HG03520 (cell line): ENCODE measurements around the gene HORMAD2.
"Not testable (repeated sequence)": the region's sequence is repeated elsewhere in the genome, so short reads cannot be mapped to it uniquely, and the experiment has no call there.

Experiments
- ATAC-seq: cut with Tn5 transposase; IDR thresholded peaks from one replicate; pipeline ENCODE4 v1.9.1; 2021; ENCODE audit warnings: mild to moderate bottlenecking, moderate library complexity; ENCODE audit not compliant: unreplicated experiment

The HORMAD2 gene

DNA sequence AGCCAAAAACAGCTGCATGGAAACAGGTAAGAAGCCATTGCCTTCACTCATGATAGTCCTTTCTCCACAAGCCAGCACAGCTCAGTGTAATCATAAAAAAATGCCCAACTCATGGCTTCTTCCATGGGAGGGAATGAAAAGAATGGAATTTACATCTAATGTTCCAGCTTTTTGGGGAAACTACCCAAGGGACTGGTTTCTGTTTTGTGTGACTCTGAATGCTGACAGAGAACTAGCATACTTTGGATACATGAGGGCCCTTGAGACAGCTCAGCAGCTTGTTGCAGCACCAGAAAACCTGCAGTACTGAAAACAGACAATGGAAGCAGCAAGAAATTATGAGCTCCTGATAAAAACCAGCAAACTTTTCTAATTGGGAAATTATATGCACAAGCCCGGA lies 24.2 kb upstream of the HORMAD2 start:
- ATAC-seq, result no peak

DNA sequence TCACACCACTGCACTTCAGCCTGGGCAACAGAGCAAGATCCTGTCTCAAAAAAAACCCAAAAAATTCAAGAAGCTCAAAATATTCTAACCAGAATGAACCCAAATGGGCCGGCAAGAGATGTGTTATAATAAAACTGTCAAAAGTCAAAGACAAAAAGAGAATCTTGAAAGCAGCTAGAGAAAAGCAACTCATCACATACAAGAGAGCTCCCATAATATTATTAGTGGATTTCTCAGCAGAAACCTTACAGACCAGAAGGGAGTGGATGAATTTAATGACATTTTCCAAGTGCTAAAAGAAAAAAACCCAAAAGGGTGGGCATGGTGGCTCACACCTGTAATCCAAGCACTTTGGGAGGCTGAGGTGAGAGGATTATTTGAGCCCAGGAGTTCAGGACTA lies 22.9 kb upstream of the HORMAD2 start:
- no peak for ATAC-seq

DNA sequence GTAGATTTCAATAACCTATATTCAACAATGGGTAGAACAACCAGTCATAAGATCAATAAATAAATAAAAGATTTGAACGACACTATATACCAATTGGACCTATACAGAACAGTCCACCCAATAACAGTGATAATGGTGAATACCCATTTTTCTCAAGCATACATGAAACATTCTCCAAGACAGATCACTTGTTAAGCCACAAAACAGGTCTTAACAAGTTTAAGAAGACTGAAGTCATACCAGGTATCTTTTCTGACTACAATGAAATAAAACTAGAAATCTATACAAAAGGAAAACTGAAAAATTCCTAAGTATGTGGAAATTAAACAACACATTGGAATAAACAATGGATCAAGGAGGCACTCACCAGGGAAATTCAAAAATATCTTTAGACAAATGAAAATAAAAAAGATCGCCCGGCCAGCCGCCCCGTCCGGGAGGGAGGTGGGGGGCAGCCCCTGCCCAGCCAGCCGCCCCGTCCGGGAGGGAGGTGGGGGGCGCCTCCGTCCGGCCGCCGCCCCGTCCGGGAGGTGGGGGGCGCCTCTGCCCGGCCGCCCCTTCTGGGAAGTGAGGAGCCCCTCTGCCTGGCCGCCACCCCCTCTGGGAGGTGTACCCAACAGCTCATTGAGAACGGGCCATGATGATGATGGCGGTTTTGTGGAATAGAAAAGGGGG lies 20.8 kb upstream of the HORMAD2 start:
- ATAC-seq, result not testable (repeated sequence)

DNA sequence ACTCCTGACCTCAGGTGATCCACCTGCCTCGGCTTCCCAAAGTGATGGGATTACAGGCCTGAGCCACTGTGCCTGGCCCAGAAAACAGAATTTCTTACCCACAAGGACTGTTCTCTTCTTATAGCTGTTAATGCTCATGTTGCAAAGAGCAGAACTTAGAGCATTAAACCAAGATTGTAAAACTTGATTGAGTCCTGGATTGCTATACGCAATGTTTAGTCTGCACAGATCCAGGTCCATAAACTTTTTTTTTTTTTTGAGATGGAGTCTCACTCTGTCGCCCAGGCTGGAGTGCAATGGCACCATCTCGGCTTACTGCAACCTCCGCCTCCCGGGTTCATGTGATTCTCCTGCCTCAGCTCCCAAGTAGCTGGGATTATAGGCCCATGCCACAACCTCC lies 19.2 kb upstream of the HORMAD2 start:
- not testable (repeated sequence) for ATAC-seq

DNA sequence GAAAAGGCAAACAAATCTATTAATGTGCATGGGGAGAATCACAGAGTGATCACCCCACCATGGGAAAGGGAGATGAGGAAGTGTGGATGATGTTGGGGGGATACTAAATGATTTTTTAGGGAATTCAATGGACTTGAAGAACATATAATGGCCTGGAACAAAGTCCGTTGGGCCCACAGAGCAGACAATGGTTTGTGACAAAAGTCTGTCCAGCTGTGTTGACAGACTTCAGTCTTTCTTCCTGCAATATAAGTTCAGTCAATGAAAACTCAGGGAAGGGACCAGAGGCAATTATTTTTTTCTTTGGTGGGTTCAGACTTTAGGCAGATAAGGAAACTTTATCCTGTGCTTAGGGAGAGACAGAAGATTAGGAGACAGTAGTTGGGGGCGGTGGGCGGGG lies 18.0 kb upstream of the HORMAD2 start:
- no peak for ATAC-seq

DNA sequence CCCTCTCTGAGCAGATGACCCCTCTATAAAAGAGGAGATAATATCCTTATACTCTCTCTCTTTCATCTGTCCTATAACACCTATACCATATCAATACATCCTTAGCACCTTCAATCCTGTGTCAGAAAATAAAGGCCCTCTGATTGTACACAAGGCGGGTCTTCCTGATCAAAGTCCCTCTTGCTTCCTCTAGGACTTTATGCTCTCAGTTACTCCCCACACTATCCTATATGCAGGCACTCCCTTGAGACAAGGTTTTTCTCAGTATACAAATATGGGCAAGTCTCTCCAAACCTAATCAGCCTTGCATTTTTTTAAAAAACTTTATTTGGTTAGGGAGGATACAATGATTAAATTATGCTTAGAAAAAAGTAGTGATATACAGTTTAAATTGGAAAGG lies 17.3 kb upstream of the HORMAD2 start:
- no peak for ATAC-seq

DNA sequence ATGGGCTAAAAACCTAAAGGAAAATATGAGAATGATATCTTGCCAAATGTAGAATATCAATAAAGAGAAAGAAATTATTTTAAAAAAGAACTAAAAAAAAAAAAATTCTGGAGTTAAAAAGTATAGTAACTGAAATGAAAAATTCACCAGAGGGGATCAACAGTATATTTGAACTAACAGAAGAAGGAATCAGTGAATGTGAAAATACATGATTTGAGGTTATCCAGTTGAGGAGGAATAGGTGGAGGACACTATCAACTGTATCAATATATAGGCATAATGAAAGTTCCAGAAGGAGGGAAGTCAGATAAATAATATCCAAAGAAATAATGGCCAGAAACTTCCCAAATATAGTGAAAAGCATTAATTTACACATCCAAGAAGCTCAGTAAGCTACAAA lies 16.1 kb upstream of the HORMAD2 start:
- ATAC-seq, result no peak

DNA sequence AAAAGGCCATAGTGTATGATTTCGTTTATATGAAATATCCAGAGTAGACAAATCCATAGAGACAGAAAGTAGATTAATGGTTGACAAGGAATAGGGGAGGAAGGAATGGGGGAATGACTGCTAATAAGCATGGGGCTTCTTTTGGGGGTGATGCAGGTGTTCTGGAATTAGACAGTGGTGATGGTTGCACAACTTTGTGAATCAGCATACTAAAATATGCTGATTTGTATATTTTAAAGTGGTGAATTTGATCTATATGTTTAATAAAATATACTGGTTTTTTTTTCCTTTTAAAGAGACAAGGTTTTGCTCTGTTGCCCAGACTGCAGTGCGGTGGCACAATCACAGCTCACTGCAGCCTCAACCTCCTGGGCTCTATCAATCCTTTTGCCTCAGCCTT lies 6.5 kb upstream of the HORMAD2 start:
- ATAC-seq, result no peak

DNA sequence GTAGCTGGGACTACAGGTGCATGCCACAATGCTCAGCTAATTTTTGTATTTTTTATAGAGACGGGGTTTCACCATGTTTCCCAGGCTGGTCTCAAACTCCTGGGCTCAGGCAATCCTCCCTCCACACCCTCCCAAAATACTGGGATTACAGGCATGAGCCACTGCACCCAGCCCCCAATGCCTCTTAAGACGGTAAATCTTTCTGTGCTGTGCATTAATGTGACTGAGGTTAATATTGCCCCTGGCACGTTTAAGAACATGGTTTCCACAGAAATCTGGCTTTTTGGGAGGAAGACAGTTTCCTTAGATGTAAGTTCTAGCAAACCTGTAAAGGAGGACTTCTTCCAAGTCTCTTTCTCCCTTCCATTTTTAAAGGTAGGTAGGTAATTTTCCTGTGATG lies 6.1 kb upstream of the HORMAD2 start:
- ATAC-seq, result no peak

DNA sequence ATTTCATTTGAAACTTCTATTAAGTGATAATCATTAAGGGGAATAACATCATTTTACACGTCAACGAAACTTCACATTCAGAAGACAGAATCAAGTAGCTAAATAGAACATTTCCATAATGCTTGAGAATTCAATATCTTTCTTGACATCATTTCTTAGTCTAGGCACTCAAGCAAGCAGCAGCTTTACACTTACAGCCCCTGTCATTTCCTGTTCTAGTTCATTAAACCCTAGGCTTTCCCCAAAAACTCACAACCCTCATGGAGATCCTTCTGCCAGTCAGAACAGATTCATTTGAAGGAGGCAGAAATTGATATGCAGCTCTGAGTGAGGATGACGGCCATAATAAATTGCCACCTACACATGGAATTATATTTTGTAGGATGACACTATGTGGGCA lies 5.3 kb upstream of the HORMAD2 start:
- no peak for ATAC-seq

DNA sequence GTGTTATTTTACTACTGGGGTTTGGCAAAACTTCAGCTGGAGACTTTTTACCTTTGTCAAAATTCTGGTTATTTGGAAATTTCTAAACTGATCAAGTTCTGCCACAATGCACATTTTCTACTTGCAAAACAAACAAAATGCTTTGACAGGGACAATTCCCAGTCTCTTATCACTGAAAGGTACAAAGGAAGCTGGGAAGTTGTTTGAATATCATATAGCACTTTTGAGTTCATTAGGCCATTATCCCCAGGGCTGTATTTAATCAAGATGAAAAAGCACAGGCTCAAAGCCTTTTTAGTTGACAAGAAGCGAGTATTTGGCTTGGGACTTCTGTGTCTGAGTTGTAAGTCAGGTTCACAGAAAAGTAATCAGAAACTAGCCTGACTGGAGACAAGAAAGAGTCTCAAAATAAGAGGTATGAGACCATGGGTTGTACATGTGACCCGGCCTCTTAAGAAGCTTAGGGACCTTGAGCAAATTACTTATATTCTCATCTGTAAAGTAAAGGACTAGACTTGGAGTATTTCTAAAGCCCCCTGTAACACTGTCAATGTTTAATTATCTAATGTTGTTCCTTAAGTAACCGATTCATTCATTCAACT lies 2.9 kb upstream of the HORMAD2 start:
- no peak for ATAC-seq

DNA sequence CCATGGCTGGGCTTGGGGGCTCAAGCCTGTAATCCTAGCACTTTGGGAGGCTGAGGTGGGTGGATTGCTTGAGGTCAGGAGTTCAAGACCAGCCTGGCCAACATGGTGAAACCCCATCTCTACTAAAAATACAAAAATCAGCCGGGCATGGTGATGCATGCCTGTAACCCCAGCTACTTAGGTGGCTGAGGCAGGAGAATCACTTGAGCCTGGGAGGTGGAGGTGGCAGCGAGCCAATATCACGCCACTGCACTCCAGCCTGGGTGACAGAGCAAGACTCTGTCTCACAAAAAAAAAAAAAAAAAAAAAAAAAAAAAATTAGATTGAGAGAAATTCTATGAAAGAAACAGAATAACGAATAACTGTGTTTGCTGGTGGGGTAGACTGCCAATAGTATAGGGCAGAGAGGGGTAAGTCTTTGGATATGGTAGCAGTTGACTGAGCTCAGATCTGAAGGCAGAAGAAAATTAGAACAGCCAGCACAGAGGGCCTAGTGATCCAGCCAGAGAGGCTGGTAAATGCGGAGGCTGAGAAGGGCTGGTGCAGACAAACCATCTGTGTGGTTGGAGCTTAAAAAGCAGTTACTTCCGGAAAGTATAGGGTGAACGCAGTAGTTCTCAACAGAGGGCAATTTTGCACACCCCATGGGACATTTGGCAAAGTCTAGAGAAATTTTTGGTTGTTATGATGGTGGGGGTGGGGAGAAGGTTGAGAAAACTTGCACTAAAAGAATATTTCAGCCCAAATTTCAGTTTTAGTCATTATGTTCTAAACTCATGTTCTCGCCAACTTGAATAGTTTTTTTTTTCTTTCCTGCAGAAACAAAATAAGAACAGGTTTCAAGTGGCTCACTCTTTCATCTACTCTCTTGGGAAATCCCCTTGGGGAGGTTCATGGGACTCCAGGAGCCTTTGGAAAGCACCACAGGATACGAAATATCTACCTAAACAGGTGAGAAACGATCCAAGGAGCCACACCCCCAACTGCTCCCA lies 1.6 kb upstream of the HORMAD2 start:
- no peak for ATAC-seq

DNA sequence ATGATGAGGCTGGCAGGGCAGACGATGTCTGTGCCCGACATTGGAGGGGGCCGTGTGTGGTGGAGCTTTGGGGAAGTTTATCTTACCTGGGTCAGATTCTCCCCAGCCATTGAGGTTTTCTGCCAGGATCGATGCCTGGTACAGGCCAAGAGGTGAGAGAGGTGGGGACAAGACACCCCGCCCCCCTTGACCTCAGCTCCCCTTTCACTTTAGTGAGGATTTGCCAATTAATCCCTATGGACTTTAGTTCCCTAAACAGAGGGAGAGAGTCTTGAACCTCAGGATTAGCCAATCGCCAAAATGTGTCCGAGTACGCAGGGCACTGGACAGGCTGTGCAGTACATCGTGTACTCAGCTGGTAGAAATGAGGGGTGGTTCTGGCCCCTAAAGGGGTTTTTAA lies 541 bp downstream of the HORMAD2 start:
- no peak for ATAC-seq

DNA sequence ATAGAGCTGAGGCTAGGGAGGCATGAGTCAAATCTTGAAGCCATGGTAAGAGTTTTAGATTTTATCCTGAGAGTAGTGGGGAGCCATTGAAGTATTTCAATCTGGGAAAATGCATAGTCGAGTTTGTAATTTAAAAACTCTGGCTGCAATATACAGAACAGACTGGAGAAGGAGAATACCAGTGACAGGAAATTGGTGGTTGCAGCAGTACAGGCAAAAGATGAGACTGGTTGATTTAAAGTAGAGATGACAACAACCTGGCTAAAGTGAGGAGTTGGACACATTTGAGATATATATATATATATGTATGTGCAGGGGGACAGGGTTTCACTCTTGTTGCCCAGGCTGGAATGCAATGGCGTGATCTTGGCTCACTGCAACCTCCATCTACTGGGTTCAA lies 6.2 kb downstream of the HORMAD2 start:
- ATAC-seq, result no peak

DNA sequence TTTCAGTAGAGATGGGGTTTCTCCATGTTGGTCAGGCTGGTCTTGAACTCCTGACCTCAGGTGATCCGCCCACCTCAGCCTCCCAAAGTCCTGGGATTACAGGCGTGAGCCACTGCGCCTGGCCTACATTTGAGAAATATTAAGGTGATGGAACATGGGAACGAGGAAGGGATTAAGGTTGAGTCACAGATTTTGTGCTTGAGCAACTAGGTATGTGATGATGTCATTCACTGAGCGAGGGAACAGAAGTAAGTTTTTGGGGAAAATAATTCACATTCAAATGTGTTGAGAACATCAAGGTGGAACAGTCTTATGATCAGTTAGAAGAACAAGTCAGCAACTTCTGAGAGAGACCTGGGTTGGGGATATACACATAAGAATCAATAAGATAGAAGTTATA lies 6.8 kb downstream of the HORMAD2 start:
- not testable (repeated sequence) for ATAC-seq

DNA sequence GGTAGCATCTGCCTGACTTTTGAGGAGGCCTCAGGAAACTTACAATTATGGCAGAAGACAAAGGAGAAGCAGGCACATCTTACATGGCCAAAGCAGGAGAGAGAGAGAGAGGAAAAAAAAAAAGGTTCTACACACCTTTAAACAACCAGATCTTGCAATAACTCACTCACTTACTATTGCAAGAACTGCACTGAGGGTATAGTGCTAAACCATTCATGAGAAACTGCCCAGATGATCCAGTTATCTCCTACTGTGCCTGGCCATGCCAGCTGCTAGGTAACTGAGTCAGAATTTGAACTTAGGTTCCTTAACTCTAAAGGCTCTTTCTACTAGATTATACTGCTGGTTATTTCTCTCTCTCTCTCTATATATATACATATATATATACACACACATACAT lies 7.3 kb downstream of the HORMAD2 start:
- no peak for ATAC-seq

DNA sequence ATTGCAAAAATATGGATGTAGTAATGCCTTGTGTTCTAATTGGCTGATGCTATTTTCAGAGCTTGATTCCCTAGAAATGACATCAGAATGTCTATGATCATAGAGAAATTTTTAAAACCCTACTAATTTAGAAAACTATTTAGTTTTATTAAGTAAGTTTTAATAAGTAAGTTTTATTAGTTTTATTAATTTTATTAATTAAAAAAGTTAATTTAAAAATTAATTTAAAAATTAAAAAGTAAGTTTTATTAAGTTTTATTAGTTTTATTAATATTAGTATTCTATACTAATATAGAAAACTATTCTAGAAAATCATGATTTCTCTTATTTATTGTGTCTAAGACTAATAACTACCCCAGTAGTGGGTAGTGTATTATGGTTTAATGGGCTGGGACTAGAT lies 8.2 kb downstream of the HORMAD2 start:
- ATAC-seq, result no peak

DNA sequence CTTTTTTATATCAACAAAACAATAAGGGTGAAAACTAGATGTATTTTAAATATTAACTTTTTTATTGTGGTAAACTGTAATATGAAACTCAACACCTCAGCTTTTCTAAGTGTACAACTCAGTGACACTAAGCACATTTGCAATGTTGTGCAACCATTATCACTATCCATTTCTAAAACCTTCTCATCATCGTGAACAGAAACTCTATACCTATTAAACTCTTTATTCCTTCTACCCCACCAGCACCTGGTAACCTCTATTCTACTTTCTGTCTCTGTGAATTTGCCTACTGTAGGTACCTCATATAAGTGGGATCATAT lies 9.4 kb downstream of the HORMAD2 start:
- no peak for ATAC-seq

DNA sequence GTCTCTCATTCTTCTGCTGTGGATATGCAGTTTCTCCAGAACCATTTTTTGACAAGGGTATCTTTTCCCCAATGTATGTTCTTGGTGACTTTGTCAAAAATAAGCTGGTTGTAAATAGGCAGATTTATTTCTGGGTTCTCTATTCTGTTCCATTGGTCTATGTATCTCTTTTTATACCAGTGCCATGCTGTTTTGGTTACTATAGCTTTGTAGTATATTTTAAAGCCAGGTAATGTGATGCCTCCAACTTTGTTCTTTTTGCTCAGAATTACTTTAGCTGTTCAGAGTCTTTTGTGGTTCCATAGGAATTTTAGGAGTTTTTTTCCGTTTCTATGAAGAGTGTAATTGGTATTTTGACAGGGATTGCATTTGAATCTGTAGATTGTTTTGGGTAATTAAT lies 12.4 kb downstream of the HORMAD2 start:
- no peak for ATAC-seq

DNA sequence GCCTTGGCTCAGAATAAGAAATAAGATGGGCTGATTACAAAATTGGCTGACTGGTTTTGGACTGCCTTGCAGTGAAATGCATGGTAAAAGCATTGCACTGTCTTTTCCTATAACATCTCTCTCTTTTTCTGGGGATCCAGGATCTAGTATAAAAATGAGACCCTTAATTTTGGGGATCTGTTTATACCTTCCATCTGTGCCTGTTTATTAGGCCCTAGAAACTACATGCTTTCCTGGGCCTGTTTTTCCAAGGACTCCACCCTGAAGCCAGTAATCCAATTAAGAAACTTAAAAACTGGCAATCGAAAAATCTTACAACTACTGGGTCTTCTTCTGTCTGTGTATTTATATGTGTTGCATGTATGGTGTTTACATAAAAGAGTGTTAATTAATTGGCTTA lies 14.5 kb downstream of the HORMAD2 start:
- no peak for ATAC-seq

DNA sequence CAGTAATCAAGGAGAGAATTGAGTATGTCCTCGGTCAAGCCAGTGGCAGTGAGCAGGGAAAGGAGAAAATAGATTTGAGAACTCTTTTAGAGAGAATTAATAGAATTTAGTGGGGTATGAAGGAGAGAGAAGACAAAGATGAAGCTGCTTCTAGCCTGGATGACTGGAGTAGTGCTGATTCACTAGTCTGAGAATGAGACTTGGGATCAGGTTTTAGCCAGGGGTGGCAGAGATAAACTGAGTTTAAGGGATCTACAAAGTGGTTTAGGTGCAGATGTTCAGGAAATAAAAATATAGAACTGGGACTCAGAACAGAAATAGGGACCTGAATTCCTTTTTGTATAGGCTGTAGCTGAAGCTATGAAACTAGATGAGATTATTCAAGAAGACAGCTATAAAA lies 17.6 kb downstream of the HORMAD2 start:
- no peak for ATAC-seq

DNA sequence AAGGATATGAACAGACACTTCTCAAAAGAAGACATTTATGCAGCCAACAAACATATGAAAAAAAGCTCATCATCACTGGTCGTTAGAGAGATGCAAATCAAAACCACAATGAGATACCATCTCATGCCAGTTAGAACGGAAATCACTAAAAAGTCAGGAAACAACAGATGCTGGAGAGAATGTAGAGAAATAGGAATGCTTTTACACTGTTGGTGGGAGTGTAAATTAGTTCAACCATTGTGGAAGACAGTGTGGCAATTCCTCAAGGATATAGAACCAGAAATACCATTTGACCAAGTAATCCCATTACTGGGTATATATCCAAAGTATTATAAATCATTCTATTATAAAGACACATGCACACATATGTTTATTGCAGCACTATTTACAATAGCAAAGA lies 20.5 kb downstream of the HORMAD2 start:
- ATAC-seq, result not testable (repeated sequence)
